Thyroid gland (tissue), 4 donors: ENCODE data around the gene NFXL1. TPM values are rescaled to one million over a fixed set of nuclear protein-coding genes. Genes with fewer than 3 reads are reported as not detected.

Experiments
- DNase-seq, 2 donors: peaks; one replicate each; pipeline ENCODE4 v3.0.0-alpha.2; 2019
- H3K27ac ChIP-seq, 3 donors: fragments of 200-600 bp; sonication (generic); 1 replicate in 2 of 3; 2 replicates in 1 of 3; pipeline ENCODE4 v1.5.1; 2016 to 2019; ENCODE audit warnings: mild to moderate bottlenecking in 1 of 3, moderate library complexity in 1 of 3
- H3K27me3 ChIP-seq: fragments of 200-600 bp; sonication (generic); one replicate; pipeline ENCODE4 v1.5.1; 2019
- H3K36me3 ChIP-seq, 2 donors: fragments of 200-600 bp; sonication (generic); one replicate each; pipeline ENCODE4 v1.5.1; 2016 to 2019
- H3K4me1 ChIP-seq, 2 donors: fragments of 200-600 bp; sonication (generic); one replicate each; pipeline ENCODE4 v1.5.1; 2017 to 2019
- H3K4me3 ChIP-seq, 3 donors: fragments of 200-600 bp; sonication (generic); replicated peaks in 1 of 3; 1 replicate in 2 of 3; 2 replicates in 1 of 3; pipeline ENCODE4 v1.5.1; 2016; ENCODE audit warnings: mild to moderate bottlenecking in 1 of 3
- H3K9me3 ChIP-seq: fragments of 200-600 bp; sonication (generic); one replicate; pipeline ENCODE4 v1.5.1; 2017
- CTCF ChIP-seq, 6 experiments: fragments of 200-600 bp in 3 of 6; fragments of 450-650 bp in 3 of 6; sonication (generic) in 3 of 6; IDR thresholded peaks; one replicate each; pipeline ENCODE4 v1.5.1; 2016 to 2019; ENCODE audit warnings: antibody characterized with exemption in 6 of 6, mild to moderate bottlenecking in 2 of 6, inconsistent platforms in 1 of 6, moderate library complexity in 1 of 6
- POLR2A ChIP-seq, 2 donors: fragments of 450-650 bp; IDR thresholded peaks; one replicate each; pipeline ENCODE4 v1.6.1; 2017; ENCODE audit warnings: antibody characterized with exemption in 2 of 2, mild to moderate bottlenecking in 2 of 2, moderate library complexity in 1 of 2
- WGBS, 2 donors: methylation state at CpG; one replicate each; pipeline ENCODE4 v1.1.5; 2017; 5-methylcytosine and 5-hydroxymethylcytosine counted together
- intact Hi-C: fragments of 100-400 bp; cut with DNase I; formaldehyde crosslinking; loops from one replicate; pipeline ENCODE4 v1.15.1; 2023
- total RNA-seq, 4 donors: library from RNA; depleted of rRNA; stranded (reverse); fragments of >200 nt; gene quantifications; one replicate each; pipeline ENCODE4 v1.2.3, GENCODE V29; 2016

The NFXL1 gene
- total RNA-seq, 4 donors from 2014 or later: 17.3 to 66.4 (median 23.0) TPM

- Histone ChIP-seq H3K4me3 (no peak overlapping the region), H3K27ac (no peak overlapping the region), H3K9me3 (no peaks in the 10 kb centered on the region), H3K36me3 (peaks cover 0 to 1% of the 10 kb centered on the region in 2 donors), H3K27me3 (no peaks in the 10 kb centered on the region), H3K4me1 (peaks cover 19 to 24% of the 10 kb centered on the region in 2 donors)
- intact Hi-C loops: no loop called here
- TF ChIP-seq POLR2A (IDR thresholded peaks at IDR 0.05): no peak
- no peak for TF ChIP-seq CTCF (IDR thresholded peaks at IDR 0.05)
- 30 to 36% methylated on average over 3 of the region's 3 CpGs for WGBS, 2 donors
- no peak for DNase-seq
Observed at GRCh38 chr4:47915378-47915777, 995 bp upstream of the NFXL1 start.

- Histone ChIP-seq H3K36me3 (peaks cover 0 to 6% of the 10 kb centered on the region in 2 donors), H3K27ac (no peak overlapping the region), H3K9me3 (no peaks in the 10 kb centered on the region), H3K27me3 (no peaks in the 10 kb centered on the region), H3K4me3 (peak overlapping the region in 2 of 3 donors; percentile 43 to 66), H3K4me1 (peaks cover 21 to 28% of the 10 kb centered on the region in 2 donors)
- DNase-seq: no peak
- TF ChIP-seq CTCF (IDR thresholded peaks at IDR 0.05): no peak
- no peak for TF ChIP-seq POLR2A (IDR thresholded peaks at IDR 0.05)
- 6 to 7% methylated on average over 6 of the region's 6 CpGs for WGBS, 2 donors
- intact Hi-C loops: no loop called here
Observed at GRCh38 chr4:47914926-47915237, 499 bp upstream of the NFXL1 start.

- peak overlapping the region; percentile 66 to 91 (median 72) for H3K4me3 ChIP-seq
- H3K36me3 ChIP-seq: peaks cover 0 to 8% of the 10 kb centered on the region in 2 donors
- peaks cover 21 to 28% of the 10 kb centered on the region in 2 donors for H3K4me1 ChIP-seq
- peak; percentile 35 to 47 for DNase-seq
- 0 to 1% methylated on average over 22 to 28 of the region's 29 CpGs for WGBS, 2 donors
- no peaks in the 10 kb centered on the region for H3K27me3 ChIP-seq
- peak overlapping the region; percentile 41 to 75 (median 69) for H3K27ac ChIP-seq
- intact Hi-C loops: no loop called here
- TF ChIP-seq CTCF (IDR thresholded peaks at IDR 0.05): peak in 1 of 6 experiments; percentile 6
- no peak for TF ChIP-seq POLR2A (IDR thresholded peaks at IDR 0.05)
- H3K9me3 ChIP-seq: no peaks in the 10 kb centered on the region
Observed at GRCh38 chr4:47913861-47914219, 543 bp downstream of the NFXL1 start.

GRCh38 chr4:47913330-47913729 is 1.1 kb downstream of the NFXL1 start:
- intact Hi-C loops: no loop called here
- H3K4me3 ChIP-seq: peak overlapping the region; percentile 66 to 91 (median 72)
- peak overlapping the region in 2 of 3 donors; percentile 69 to 75 for H3K27ac ChIP-seq
- H3K9me3 ChIP-seq: no peaks in the 10 kb centered on the region
- peak in 1 of 2 donors; percentile 3 for DNase-seq
- peaks cover 21 to 28% of the 10 kb centered on the region in 2 donors for H3K4me1 ChIP-seq
- peaks cover 0 to 8% of the 10 kb centered on the region in 2 donors for H3K36me3 ChIP-seq
- TF ChIP-seq POLR2A (IDR thresholded peaks at IDR 0.05): no peak
- TF ChIP-seq CTCF (IDR thresholded peaks at IDR 0.05): no peak
- H3K27me3 ChIP-seq: no peaks in the 10 kb centered on the region
- 15 to 17% methylated on average over 4 of the region's 4 CpGs for WGBS, 2 donors

GRCh38 chr4:47907089-47907646 is 7.2 kb downstream of the NFXL1 start:
- no peaks in the 10 kb centered on the region for H3K9me3 ChIP-seq
- no peak for DNase-seq
- 0 to 38% methylated on average over 1 of the region's 1 CpG for WGBS, 2 donors
- H3K36me3 ChIP-seq: peaks cover 9 to 12% of the 10 kb centered on the region in 2 donors
- no peak for TF ChIP-seq POLR2A (IDR thresholded peaks at IDR 0.05)
- TF ChIP-seq CTCF (IDR thresholded peaks at IDR 0.05): no peak
- no peak overlapping the region for H3K4me3 ChIP-seq
- H3K4me1 ChIP-seq: peaks cover 13 to 28% of the 10 kb centered on the region in 2 donors
- intact Hi-C loops: no loop called here
- no peaks in the 10 kb centered on the region for H3K27me3 ChIP-seq
- H3K27ac ChIP-seq: no peak overlapping the region
